ENCODE measurements around the gene DENND4B. TPM values are rescaled to one million over a fixed set of nuclear protein-coding genes. Genes with fewer than 3 reads are reported as not detected.

Gene DENND4B
- 6.8 and 7.4 TPM in 2 replicates for total RNA-seq

GRCh38 chr1:153946622-153947241 lies at the start of gene DENND4B:
Gene DENND4B, minus strand, starts transcription at chr1:153946718. Its CDS starts 2,344 bp downstream, at chr1:153944374.

DNA sequence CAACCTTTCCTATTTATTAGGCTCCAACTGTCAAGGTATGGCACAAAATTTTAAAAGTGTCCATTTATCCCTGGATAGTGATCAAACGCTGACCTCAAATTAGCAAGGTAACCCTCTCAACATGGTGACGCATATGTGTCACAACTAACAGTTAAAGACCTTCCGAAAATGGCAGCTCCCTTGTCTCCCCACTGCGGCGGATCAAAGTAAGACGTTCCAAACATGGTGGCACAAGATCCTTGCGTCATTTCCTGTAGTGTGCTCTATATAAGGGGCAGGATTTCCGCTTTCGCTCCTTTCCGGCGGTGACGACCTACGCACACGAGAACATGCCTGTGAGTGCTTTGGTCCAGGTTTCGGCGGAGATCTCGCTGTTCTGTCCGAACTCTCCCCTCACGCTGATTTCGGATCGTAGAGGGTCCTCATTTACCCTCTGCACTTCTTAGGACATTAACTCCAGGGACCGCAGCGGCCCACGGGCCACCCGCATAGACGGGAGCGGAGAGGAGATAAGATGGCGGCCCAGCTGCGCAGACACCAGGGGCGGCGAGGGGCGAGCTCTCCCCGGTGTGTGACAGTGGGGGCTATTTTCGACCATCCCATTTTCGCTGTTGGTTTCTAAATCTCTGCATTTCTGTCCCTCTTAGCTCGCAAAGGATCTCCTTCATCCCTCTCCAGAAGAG lies 44.1 kb upstream of the DENND4B start, which contains the start of gene RPS27:
Gene RPS27 (plus strand): TSS at position 295 of the 683 bp plus-strand sequence. CDS start 35 bp downstream, at position 330.

GRCh38 chr1:153985941-153986761 lies 39.6 kb upstream of the DENND4B start, which contains the start of gene RAB13:
Gene RAB13, minus strand, starts transcription at chr1:153986339. Its CDS starts 103 bp downstream, at chr1:153986236.

DNA sequence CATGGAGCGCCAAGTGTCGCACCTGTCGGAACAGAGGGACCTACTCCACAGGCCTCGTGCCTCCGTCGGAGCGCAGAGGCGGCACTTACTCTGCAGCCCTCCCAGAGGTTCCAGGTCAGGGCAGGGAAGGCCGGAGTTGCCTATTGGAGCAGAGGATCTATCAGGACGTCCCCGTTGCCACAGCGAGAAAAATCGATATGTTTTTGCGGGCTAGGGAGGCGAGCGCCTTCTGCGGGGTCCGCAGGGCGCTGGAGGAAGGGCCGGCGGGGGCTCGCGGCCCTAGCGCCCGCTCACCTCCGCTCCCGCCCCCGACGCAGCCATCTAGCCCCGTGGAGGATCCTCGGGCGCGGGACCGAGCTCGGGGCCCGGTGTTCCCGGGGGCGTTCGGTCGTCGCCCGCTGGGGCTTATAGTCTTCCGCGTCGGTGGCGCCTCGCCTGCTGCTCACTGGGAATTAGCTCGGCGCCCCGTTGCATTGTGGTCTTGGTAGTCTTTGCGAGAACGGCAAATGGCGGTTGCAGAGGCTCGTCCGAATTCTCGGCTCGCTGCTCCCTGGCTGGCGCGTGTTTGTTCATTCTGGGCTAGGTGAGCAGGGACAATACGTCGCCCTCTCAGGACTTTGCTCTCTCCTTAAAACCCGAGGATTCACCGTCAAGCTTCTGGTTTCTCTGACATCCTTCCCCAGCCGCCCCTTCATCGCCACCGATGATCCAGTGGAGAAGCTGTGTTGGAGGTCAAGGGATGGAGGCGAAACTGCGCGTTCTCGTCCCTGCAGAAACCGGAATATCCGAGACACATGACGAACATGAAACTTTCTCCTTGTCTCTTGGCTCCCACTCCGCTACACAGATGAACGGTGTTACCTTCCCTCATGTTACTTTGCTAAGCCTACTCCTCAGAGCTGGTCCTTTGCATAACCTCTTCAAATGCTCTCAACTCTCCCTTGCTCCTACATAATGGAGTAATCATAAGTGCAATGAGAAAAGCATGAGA lies 31.0 kb upstream of the DENND4B start, which contains the start of gene JTB:
Gene JTB (minus strand): TSS at position 425 of the 991 bp plus-strand sequence. CDS start 422 bp downstream, at position 3.

GRCh38 chr1:153967107-153967999 lies 20.8 kb upstream of the DENND4B start, which contains the start of gene CREB3L4:
Gene CREB3L4, plus strand, starts transcription at chr1:153967902. Its CDS starts 624 bp downstream, at chr1:153968526.

DNA sequence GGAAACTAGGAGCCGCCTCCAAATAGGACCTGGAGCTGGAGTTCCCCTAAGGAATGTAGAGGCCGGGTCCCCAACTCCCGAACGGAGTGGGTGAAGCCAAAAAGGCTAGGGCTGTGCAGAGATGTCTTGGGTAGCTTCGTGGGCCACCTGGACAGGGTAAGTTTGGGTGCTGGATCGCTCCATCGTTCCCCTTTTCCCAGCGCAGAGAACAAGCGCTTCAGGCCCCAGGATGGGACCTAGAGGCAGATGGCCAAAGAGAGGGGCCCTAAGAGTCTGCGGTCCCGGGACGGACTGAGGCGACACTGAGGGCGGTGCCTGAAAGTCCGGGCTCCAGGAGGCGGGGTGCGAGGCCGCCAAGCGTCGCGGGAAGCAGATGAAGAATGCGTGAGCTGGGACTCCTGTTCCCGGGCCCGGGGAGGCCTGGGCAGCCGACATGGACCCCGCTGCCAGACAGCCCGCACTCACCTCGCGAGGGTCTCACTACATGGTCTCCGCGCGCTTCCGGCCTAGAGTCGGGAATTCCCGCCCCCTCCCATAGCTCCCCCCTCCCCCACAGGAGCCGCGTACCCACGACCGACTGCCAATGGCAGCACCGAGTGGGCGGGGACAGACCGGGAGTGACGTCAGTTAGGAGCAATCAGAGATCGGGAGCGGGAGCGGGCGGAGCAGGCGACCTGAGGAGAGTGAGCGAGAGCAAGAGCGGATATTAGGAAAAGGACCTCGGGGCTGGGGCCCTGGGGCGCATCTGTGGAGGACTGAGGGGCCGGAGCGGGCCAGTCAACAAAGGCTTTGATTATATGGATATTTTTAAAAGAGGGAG lies 16.7 kb upstream of the DENND4B start, which contains the start of gene SLC39A1:
Gene SLC39A1 (minus strand): TSS at position 508 of the 820 bp plus-strand sequence. CDS start 822 bp downstream, outside the sequence.

DNA sequence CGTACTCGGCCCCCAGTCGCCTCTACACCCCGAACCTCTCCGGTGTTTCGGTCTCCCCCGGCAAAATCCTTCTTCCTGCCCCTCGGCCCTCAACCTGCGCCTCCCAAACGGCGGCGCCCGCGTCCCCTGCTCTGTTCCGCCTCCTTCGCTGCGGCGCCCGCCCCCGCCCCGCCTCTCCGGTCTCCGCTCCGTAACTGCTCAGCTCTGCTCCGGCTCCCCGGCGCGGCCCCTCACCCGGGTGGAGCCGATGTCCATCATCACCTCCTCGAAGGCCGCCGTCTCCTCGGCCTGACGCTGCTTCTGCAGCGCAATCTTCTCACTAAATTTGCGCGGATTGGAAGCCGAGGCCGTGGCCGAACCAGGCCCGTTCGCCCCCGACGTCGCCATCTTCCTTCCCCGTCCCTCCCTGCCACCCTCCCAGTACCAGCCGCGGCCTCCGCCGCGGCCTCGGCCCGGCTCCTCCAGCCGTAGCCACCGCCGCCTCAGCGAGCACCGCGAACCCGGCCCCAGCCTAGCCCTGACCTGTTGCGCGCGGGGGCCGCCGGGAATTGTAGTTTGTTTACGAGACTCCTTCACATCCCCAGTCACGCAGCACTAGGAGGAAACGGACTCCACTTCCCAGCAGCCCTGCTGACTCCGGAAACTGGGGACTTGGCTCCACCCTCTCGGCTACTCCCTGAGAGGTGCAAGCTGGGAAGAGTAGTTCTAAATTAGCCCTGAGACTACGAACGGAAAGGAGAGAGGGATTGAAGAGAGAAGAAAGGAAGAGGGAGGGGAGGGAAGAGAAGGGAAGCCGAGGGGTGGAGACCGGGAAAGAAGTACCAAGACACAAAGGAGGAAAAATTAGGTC lies 11.8 kb upstream of the DENND4B start, which contains the start of gene CRTC2:
Gene CRTC2 (minus strand): TSS at position 502 of the 850 bp plus-strand sequence. CDS start 115 bp downstream, at position 387.

DNA sequence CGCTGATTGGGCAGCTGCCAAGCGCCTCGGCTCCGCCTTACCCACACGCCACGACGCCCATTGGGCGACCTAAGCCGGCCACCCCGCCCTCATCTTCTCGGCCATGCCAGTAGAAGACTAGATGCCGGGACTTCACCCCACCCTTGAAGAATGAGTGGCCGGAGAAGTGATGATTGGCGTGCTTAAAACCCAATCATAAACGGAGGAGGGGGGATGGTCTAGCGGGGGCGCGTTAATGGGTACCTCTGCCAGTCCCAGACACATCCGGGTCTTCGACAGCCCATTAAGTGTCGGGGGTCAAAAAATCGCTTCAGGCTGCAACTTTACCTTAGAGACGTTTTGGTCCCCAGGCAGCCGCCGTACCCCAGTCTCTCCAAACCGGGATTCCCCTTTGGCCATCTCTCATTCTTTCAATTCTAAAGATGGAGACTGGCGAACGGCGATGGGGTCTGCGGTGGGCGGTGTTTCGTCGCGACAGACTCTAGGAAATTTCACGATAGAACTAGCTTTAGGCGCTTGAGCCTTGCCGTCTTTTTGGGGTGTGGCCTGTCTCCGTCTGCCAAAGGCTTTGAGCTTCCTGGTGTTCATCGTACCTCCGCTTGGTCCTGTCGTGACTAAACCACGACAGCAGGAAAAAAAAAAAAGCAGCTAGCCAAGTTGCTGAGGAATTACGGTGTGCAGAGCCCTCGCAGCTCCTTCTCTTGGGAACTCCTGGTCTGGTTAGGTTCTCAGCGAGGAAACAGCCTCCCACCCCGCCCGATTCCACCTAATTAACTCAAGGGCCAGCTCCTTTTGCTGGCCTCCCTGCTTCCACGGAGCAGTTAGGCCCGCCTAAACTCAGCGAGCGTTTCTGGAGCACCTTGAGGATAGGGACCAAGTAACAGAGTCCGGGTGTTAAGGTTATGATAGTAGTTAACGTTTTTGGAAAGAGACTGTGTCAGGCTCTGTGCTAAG lies 23.3 kb downstream of the DENND4B start, which contains the start of gene GATAD2B:
Gene GATAD2B (minus strand): TSS at position 1 of the 954 bp plus-strand sequence. CDS start 94,625 bp downstream, outside the sequence.

Other genes with a start within 250 kb of the DENND4B start
- gene INTS3, start 218.7 kb downstream of the DENND4B start, total RNA-seq: 21.8 and 27.7 TPM in 2 replicates
- 19.1 and 19.5 TPM in 2 replicates for gene SLC27A3, start 171.3 kb downstream of the DENND4B start, total RNA-seq
- gene GATAD2B, start 23.7 kb downstream of the DENND4B start, total RNA-seq: 2.3 and 4.4 TPM in 2 replicates
- 7.2 and 13.1 TPM in 2 replicates for gene CRTC2, start 11.9 kb upstream of the DENND4B start, total RNA-seq
- 91.7 and 96.9 TPM in 2 replicates for gene SLC39A1, start 16.8 kb upstream of the DENND4B start, total RNA-seq
- gene CREB3L4, start 21.2 kb upstream of the DENND4B start, total RNA-seq: 1.8 and 2.9 TPM in 2 replicates
- gene JTB, start 31.0 kb upstream of the DENND4B start, total RNA-seq: 208 and 220 TPM in 2 replicates
- gene RAB13, start 39.6 kb upstream of the DENND4B start, total RNA-seq: 52.4 and 54.3 TPM in 2 replicates
- gene RPS27, start 44.0 kb upstream of the DENND4B start, total RNA-seq: 2,395 and 2,737 TPM in 2 replicates
- gene NUP210L, start 208.4 kb upstream of the DENND4B start, total RNA-seq: not detected in 2 replicates
- gene TPM3, start 245.4 kb upstream of the DENND4B start, total RNA-seq: 447 and 499 TPM in 2 replicates